Spinal cord (tissue), 10 donors: ENCODE data around the gene UBASH3A. TPM values are rescaled to one million over a fixed set of nuclear protein-coding genes. Genes with fewer than 3 reads are reported as not detected.
A peak's percentile ranks its signal among the peaks of the same experiment; 100 is the strongest.

Experiments
- DNase-seq, 6 donors: peaks; one replicate each; pipeline versions ENCODE4 v3.0.0 to v3.0.0-alpha.2; 2013 to 2015; ENCODE audit warnings: low spot score in 6 of 6, low read depth in 4 of 6
- H3K27ac ChIP-seq: one replicate; pipeline ENCODE4 v1.5.1; 2013; ENCODE audit warnings: low read depth, low read length, control low read depth
- H3K27me3 ChIP-seq: one replicate; pipeline ENCODE4 v1.6.1; 2013; ENCODE audit warnings: low read length; ENCODE audit not compliant: control insufficient read depth, insufficient read depth
- H3K36me3 ChIP-seq: one replicate; pipeline ENCODE4 v1.6.1; 2013; ENCODE audit warnings: low read length; ENCODE audit not compliant: control insufficient read depth, insufficient read depth
- H3K4me1 ChIP-seq: one replicate; pipeline ENCODE4 v1.6.1; 2013; ENCODE audit warnings: low read length; ENCODE audit not compliant: control insufficient read depth, insufficient read depth
- H3K4me3 ChIP-seq: one replicate; pipeline ENCODE4 v1.5.1; 2013; ENCODE audit warnings: low read depth, low read length, control low read depth
- H3K9me3 ChIP-seq: one replicate; pipeline ENCODE4 v1.6.1; 2013; ENCODE audit warnings: low read length; ENCODE audit not compliant: control insufficient read depth, insufficient read depth
- WGBS: methylation state at CpG from one replicate; pipeline ENCODE4 v1.1.5; 2013; ENCODE audit warnings: missing lambda C conversion rate; ENCODE audit not compliant: insufficient coverage; 5-methylcytosine and 5-hydroxymethylcytosine counted together
- polyA plus RNA-seq, 2 donors: library from polyadenylated mRNA; unstranded; fragments of 120-200 nt; gene quantifications; one replicate each; pipeline ENCODE4 v1.2.1, GENCODE V29; 2013; ENCODE audit not compliant: insufficient read length in 2 of 2
- total RNA-seq, 2 donors: library from RNA; depleted of rRNA in 1 of 2; stranded (reverse); fragments of 120-200 nt in 1 of 2; fragments of >200 nt in 1 of 2; gene quantifications; one replicate each; pipeline versions ENCODE4 v1.2.3 to v1.2.4, GENCODE V29; 2013 to 2014
- donor health status: healthy.

UBASH3A gene
- total and polyA plus RNA-seq, 4 donors, result 0.06 TPM; not detected in 3

DNA sequence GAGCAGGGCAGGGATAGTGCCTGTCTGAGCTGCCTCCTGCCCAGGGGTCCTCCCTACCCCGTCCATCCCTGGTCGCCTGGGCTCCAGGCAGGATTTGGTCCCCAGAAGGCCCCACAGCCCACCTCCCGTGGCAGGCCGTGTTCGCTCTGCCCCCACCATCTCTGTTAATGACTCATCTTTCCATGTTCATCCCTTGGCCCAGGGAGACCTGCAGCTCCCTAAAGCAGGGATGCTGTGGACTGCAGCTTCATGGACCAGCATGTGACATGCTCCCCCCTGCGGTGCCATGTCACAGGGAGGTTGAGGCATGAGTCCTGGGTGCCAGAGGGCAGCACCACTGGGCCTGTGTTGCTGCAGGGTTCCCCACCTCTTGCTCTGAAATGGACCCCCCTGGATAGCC lies 26.8 kb downstream of the UBASH3A start:
- Histone ChIP-seq H3K27ac (no peak overlapping the region), H3K4me3 (no peak overlapping the region), H3K9me3 (no peaks in the 10 kb centered on the region), H3K4me1 (no peaks in the 10 kb centered on the region), H3K27me3 (no peaks in the 10 kb centered on the region), H3K36me3 (no peaks in the 10 kb centered on the region)
- no peak for DNase-seq
- 75% methylated on average over 5 of the region's 6 CpGs for WGBS

- H3K9me3 ChIP-seq, result no peaks in the 10 kb centered on the region
- no peak overlapping the region for H3K27ac ChIP-seq
- DNase-seq, result no peak
- no peak overlapping the region for H3K4me3 ChIP-seq
- no peaks in the 10 kb centered on the region for H3K27me3 ChIP-seq
- no peaks in the 10 kb centered on the region for H3K4me1 ChIP-seq
- H3K36me3 ChIP-seq, result no peaks in the 10 kb centered on the region
- WGBS, result 66% methylated on average over 4 of the region's 7 CpGs
Observed at GRCh38 chr21:42431196-42431595, 27.5 kb downstream of the UBASH3A start.

DNA sequence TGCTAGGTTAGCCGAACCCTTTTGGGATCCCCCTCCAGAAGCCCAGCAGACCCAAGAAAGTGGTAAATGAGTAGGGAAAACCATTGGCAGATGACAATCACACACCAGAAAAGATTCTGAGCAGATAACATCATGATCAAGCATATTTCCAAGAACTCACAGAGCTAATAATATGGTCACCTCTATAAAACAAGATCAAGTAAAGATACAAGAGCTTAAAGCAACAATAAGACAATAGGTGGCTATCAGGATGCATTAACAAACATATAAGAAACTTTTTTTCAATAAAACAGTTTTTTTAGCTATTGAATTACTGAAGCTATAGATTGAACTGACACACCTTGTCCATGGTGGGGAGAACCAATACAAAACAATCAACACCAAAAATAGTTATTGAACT lies 29.0 kb downstream of the UBASH3A start:
- WGBS, result no CpG with 5 or more reads among the region's 1 CpG
- DNase-seq, result no peak
- Histone ChIP-seq H3K4me3 (no peak overlapping the region), H3K9me3 (no peaks in the 10 kb centered on the region), H3K27ac (no peak overlapping the region), H3K27me3 (no peaks in the 10 kb centered on the region), H3K36me3 (no peaks in the 10 kb centered on the region), H3K4me1 (no peaks in the 10 kb centered on the region)

DNA sequence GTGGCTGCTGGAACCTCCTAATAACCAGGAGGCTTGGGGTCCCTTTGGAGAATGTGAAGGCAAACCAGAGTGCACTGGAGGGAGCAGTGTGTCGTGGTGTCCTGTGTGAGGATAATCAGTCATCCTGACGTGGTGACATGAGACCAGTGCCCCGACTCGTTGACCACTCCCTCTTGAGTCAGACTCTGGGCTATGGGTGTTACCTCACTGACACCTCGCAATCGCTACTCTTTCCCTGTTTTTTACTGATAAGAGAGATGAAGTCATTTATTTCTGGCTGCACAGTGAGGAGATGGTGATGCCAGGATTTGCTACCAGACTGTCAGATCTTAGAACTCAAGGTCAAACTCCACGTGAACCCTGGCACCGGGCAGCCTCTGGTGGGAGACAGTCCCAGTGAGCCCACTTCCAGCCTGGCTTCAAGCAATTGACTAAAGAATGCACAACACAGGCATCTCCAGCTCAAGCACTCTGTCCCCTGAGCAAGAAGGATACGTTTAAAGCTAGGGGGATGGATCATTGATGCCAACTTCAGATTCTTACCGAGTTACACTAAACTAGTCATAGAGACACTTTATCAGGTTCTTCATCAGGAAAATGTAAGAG lies 30.3 kb downstream of the UBASH3A start:
- DNase-seq, result no peak
- no peak overlapping the region for H3K27ac ChIP-seq
- H3K36me3 ChIP-seq, result no peaks in the 10 kb centered on the region
- no peaks in the 10 kb centered on the region for H3K4me1 ChIP-seq
- no peaks in the 10 kb centered on the region for H3K9me3 ChIP-seq
- no peaks in the 10 kb centered on the region for H3K27me3 ChIP-seq
- WGBS, result 72% methylated on average over 8 of the region's 10 CpGs
- H3K4me3 ChIP-seq, result no peak overlapping the region

GRCh38 chr21:42434884-42435283 lies 31.2 kb downstream of the UBASH3A start:
- DNase-seq, result no peak
- Histone ChIP-seq H3K36me3 (no peaks in the 10 kb centered on the region), H3K27ac (no peak overlapping the region), H3K9me3 (no peaks in the 10 kb centered on the region), H3K4me1 (no peaks in the 10 kb centered on the region), H3K4me3 (no peak overlapping the region), H3K27me3 (no peaks in the 10 kb centered on the region)
- 100% methylated on average over 1 of the region's 3 CpGs for WGBS

DNA sequence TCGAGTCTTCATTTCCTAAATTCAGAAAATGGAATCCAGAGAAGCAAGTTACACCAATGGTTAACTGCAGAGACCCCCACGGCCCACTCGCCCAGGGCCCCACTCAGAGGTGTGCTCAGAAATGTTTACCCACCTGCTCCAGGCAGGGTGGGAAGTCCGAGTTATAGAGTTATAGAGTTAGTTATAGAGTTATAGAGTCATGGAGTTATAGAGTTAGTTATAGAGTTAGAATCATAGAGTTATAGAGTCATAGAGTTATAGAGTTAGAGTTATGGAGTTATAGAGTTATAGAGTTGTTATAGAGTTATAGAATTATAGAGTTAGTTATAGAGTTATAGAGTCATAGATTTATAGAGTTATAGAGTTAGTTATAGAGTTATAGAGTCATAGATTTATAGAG lies 31.7 kb downstream of the UBASH3A start:
- Histone ChIP-seq H3K9me3 (no peaks in the 10 kb centered on the region), H3K36me3 (no peaks in the 10 kb centered on the region), H3K4me3 (no peak overlapping the region), H3K27ac (no peak overlapping the region), H3K27me3 (no peaks in the 10 kb centered on the region), H3K4me1 (no peaks in the 10 kb centered on the region)
- no peak for DNase-seq
- 77% methylated on average over 4 of the region's 4 CpGs for WGBS

DNA sequence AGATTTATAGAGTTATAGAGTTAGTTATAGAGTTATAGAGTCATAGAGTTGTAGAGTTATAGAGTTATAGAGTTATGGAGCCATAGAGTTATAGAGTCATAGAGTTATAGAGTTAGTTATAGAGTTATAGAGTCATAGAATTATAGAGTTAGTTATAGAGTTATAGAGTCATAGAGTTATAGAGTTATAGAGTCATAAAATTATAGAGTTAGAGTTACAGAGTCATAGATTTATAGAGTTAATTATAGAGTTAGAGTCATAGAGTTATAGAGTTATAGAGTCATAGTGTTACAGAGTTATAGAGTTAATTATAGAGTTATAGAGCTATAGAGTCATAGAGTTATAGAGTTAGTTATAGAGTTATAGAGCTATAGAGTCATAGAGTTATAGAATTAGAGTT lies 32.1 kb downstream of the UBASH3A start:
- H3K4me3 ChIP-seq, result no peak overlapping the region
- H3K27me3 ChIP-seq, result no peaks in the 10 kb centered on the region
- no peaks in the 10 kb centered on the region for H3K9me3 ChIP-seq
- H3K4me1 ChIP-seq, result no peaks in the 10 kb centered on the region
- no peak overlapping the region for H3K27ac ChIP-seq
- DNase-seq, result no peak
- no peaks in the 10 kb centered on the region for H3K36me3 ChIP-seq

DNA sequence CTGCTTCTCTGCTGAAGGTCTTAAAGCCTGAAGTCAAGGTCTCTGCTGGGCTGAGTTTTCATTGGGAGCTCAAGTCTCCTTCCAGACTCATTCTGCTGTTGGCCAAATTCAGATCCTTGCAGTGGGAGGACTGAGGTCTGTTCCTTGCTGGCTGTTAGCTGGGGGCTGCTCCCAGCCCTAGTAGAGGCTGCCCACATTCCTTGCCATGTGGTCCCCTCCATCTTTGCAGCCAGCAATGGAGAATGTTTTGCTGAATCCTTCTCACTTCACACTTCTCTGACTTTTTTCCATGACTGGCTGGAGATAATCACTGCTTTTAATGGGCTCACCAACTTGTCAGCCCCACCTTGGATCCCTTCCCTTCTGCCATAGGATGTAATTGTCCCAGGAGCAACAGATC lies 33.2 kb downstream of the UBASH3A start:
- no peaks in the 10 kb centered on the region for H3K4me1 ChIP-seq
- no peak overlapping the region for H3K27ac ChIP-seq
- H3K9me3 ChIP-seq, result no peaks in the 10 kb centered on the region
- no peaks in the 10 kb centered on the region for H3K27me3 ChIP-seq
- no peak overlapping the region for H3K4me3 ChIP-seq
- DNase-seq, result no peak
- no peaks in the 10 kb centered on the region for H3K36me3 ChIP-seq

DNA sequence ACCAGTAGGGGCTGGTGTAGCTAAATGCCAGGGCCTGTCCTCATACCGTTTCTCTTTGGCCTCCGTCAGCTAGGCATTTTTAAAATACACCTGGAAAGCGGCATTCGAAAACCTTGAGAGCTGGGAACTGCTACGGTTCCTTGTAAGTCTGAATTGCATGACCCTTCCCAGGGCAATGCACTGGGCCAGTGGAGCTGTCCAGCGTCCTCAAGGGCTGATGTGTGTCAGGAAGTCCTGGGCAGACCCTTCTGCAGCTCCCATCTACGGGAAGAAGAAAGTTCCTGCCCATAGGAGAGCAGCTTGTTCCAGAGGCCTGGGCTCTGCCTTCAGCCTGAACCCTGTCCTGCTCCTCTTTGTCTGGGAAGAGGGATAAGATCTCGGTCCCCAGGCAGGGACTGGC lies 34.1 kb downstream of the UBASH3A start:
- H3K27ac ChIP-seq, result no peak overlapping the region
- H3K4me3 ChIP-seq, result no peak overlapping the region
- 57% methylated on average over 8 of the region's 8 CpGs for WGBS
- H3K9me3 ChIP-seq, result no peaks in the 10 kb centered on the region
- no peaks in the 10 kb centered on the region for H3K4me1 ChIP-seq
- no peaks in the 10 kb centered on the region for H3K27me3 ChIP-seq
- no peaks in the 10 kb centered on the region for H3K36me3 ChIP-seq
- peak in 1 of 6 donors; percentile 25 for DNase-seq

DNA sequence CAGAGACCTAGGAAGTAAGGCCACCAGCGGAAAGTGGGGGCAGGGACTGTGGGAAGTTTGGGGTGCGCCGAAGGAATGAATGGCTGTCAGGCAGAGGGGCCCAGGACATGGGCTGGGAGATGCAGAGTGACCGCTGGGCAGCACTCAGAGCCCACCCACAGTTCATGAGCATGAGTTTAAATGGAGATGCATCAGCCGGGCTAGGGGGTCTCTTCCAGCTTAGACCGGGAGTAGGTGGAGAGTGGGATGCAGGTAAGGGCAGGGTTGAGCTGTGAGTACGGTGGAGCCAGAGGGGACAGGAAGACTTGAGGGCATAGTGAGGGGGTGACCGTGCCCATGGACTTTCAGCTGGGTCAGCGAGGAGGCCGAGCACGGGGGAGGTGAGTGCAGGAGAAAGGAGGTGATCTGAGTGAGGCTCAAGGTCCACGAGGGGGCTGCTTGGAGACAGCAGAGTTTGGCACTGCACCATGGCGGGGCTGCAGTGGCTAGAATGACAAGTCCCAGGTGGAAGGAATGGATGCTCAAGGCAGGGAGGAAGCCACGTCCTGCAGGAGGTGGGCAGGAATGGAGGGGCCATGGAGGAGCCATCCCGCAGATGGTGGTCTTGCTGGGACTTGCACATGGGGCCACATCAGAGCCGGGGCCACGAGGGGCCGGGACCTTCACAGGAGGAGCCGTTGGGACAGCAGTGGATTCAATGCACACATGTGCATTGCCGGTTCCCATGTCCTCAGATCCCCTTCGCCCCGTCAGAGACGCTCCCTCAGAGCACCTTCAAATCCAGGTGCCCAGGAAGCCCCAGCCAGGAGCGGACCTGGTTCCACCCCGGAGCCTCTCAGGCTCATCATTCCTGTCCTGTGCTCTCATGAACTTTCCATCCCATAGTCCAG lies 34.9 kb downstream of the UBASH3A start:
- Histone ChIP-seq H3K4me1 (no peaks in the 10 kb centered on the region), H3K36me3 (no peaks in the 10 kb centered on the region), H3K27ac (no peak overlapping the region), H3K4me3 (no peak overlapping the region), H3K27me3 (no peaks in the 10 kb centered on the region), H3K9me3 (no peaks in the 10 kb centered on the region)
- no peak for DNase-seq
- WGBS, result 87% methylated on average over 25 of the region's 25 CpGs
